GM23338 (cell line): ENCODE measurements around the gene NTNG2. TPM values are rescaled to one million over a fixed set of nuclear protein-coding genes. Genes with fewer than 3 reads are reported as not detected.

Experiments used
- ATAC-seq: fragments of 200-7000 bp; cut with Tn5 transposase; 3 replicates; pipeline ENCODE4 v1.9.1; 2020
- DNase-seq: peaks from one replicate; pipeline ENCODE4 v3.0.0-alpha.2; 2015; ENCODE audit warnings: low spot score
- H2AFZ ChIP-seq: fragments of 200-600 bp; sonication (generic); 2 replicates; pipeline ENCODE4 v1.8.0; 2016; ENCODE audit warnings: antibody characterized with exemption, mild to moderate bottlenecking, moderate library complexity
- H3F3A ChIP-seq: fragments of 200-600 bp; sonication (generic); replicated peaks from 2 replicates; pipeline ENCODE4 v1.8.0; 2017; ENCODE audit warnings: antibody characterized with exemption, mixed run types, low read depth
- H3K27ac ChIP-seq: fragments of 200-600 bp; sonication (generic); 2 replicates; pipeline ENCODE4 v1.6.1; 2016; ENCODE audit warnings: low read depth
- H3K27me3 ChIP-seq: fragments of 200-600 bp; sonication (generic); 2 replicates; pipeline ENCODE4 v1.8.0; 2016; ENCODE audit warnings: mild to moderate bottlenecking, mixed run types, moderate library complexity; ENCODE audit not compliant: insufficient read depth
- H3K36me3 ChIP-seq: fragments of 200-600 bp; sonication (generic); 2 replicates; pipeline ENCODE4 v1.8.0; 2016; ENCODE audit warnings: mild to moderate bottlenecking; ENCODE audit not compliant: insufficient read depth
- H3K4me1 ChIP-seq: fragments of 200-600 bp; sonication (generic); 2 replicates; pipeline ENCODE4 v1.8.0; 2016; ENCODE audit warnings: mild to moderate bottlenecking, moderate library complexity; ENCODE audit not compliant: insufficient read depth
- H3K4me2 ChIP-seq: fragments of 200-600 bp; sonication (generic); 2 replicates; pipeline ENCODE4 v1.7.1; 2017; ENCODE audit warnings: mixed run types
- H3K4me3 ChIP-seq: fragments of 200-600 bp; sonication (generic); 2 replicates; pipeline ENCODE4 v1.6.1; 2016; ENCODE audit warnings: mixed run types
- H3K79me2 ChIP-seq: fragments of 200-600 bp; sonication (generic); replicated peaks from 2 replicates; pipeline ENCODE4 v1.8.0; 2017; ENCODE audit warnings: mild to moderate bottlenecking; ENCODE audit not compliant: insufficient read depth
- H3K9me2 ChIP-seq: fragments of 200-600 bp; sonication (generic); 2 replicates; pipeline ENCODE4 v1.8.0; 2017; ENCODE audit not compliant: insufficient read depth
- H4K20me1 ChIP-seq: fragments of 200-600 bp; sonication (generic); replicated peaks from 2 replicates; pipeline ENCODE4 v1.8.0; 2017; ENCODE audit warnings: mild to moderate bottlenecking; ENCODE audit not compliant: insufficient read depth
- H3K27ac Mint-ChIP-seq: 2 replicates; pipeline ENCODE4 v1.8.0; 2020; ENCODE audit warnings: inconsistent platforms, mild to moderate bottlenecking, moderate library complexity, mixed read lengths
- H3K27me3 Mint-ChIP-seq: 3 replicates; pipeline ENCODE4 v1.8.0; 2022; ENCODE audit warnings: low read depth, mild to moderate bottlenecking, moderate library complexity, mixed read lengths, inconsistent platforms; ENCODE audit not compliant: insufficient read depth, poor library complexity
- H3K36me3 Mint-ChIP-seq: 3 replicates; pipeline ENCODE4 v1.8.0; 2021; ENCODE audit warnings: low read depth, mild to moderate bottlenecking, inconsistent platforms, moderate library complexity, mixed read lengths
- H3K4me1 Mint-ChIP-seq: 3 replicates; pipeline ENCODE4 v1.8.0; 2020; ENCODE audit warnings: mild to moderate bottlenecking, inconsistent platforms, mixed read lengths
- H3K4me3 Mint-ChIP-seq: 3 replicates; pipeline ENCODE4 v1.8.0; 2021; ENCODE audit warnings: moderate library complexity, mild to moderate bottlenecking, inconsistent platforms, mixed read lengths
- H3K9me3 Mint-ChIP-seq: 3 replicates; pipeline ENCODE4 v1.8.0; 2020; ENCODE audit warnings: moderate library complexity, mild to moderate bottlenecking, inconsistent platforms, mixed read lengths
- CREB1 ChIP-seq: fragments of 250-450 bp; sonication (Bioruptor Pico); IDR thresholded peaks from 2 replicates; pipeline ENCODE4 v1.5.0; 2020; ENCODE audit warnings: low read depth, mild to moderate bottlenecking, moderate library complexity
- CTCF ChIP-seq, 2 experiments: fragments of 200-600 bp in 1 of 2; sonication (generic) in 1 of 2; conservative IDR thresholded peaks; 2 replicates each; pipeline versions ENCODE4 v1.5.1 to v1.6.1; 2016 to 2017; ENCODE audit warnings: antibody characterized with exemption in 2 of 2, low read depth in 2 of 2, mild to moderate bottlenecking in 2 of 2, moderate library complexity in 1 of 2
- ETS1 ChIP-seq: IDR thresholded peaks from 2 replicates; pipeline ENCODE4 v1.6.1; 2016; ENCODE audit warnings: antibody characterized with exemption
- EZH2 ChIP-seq: fragments of 200-600 bp; sonication (generic); IDR thresholded peaks from one replicate; pipeline ENCODE4 v1.8.0; 2017; ENCODE audit warnings: antibody characterized with exemption, mild to moderate bottlenecking, low read depth; ENCODE audit not compliant: unreplicated experiment
- EZH2phosphoT487 ChIP-seq: fragments of 200-600 bp; sonication (generic); IDR thresholded peaks from one replicate; pipeline ENCODE4 v1.8.1; 2018; ENCODE audit warnings: antibody characterized with exemption; ENCODE audit not compliant: unreplicated experiment
- JUNB ChIP-seq: IDR thresholded peaks from one replicate; pipeline ENCODE4 v1.6.1; 2016; ENCODE audit warnings: antibody characterized with exemption; ENCODE audit not compliant: unreplicated experiment
- NANOG ChIP-seq: IDR thresholded peaks from 2 replicates; pipeline ENCODE4 v1.6.1; 2016; ENCODE audit warnings: antibody characterized with exemption, borderline replicate concordance
- POLR2AphosphoS5 ChIP-seq: IDR thresholded peaks from 2 replicates; pipeline ENCODE4 v1.6.1; 2016; ENCODE audit warnings: antibody characterized with exemption, low read depth
- REST ChIP-seq: IDR thresholded peaks from one replicate; pipeline ENCODE4 v1.6.1; 2018; ENCODE audit warnings: antibody characterized with exemption; ENCODE audit not compliant: unreplicated experiment
- STAT1 ChIP-seq: IDR thresholded peaks from one replicate; pipeline ENCODE4 v1.6.1; 2016; ENCODE audit warnings: antibody characterized with exemption; ENCODE audit not compliant: unreplicated experiment
- ZNF114 ChIP-seq: fragments of 250-450 bp; sonication (Bioruptor Pico); IDR thresholded peaks from 2 replicates; pipeline ENCODE4 v1.5.0; 2020; ENCODE audit warnings: mild to moderate bottlenecking, moderate library complexity
- ZNF331 ChIP-seq: fragments of 250-450 bp; sonication (Bioruptor Pico); IDR thresholded peaks from 2 replicates; pipeline ENCODE4 v1.5.0; 2020; ENCODE audit warnings: low read depth, mild to moderate bottlenecking, moderate library complexity
- ZNF462 ChIP-seq: fragments of 250-450 bp; sonication (Bioruptor Pico); IDR thresholded peaks from 2 replicates; pipeline ENCODE4 v1.5.0; 2020; ENCODE audit warnings: mild to moderate bottlenecking, moderate library complexity
- polyA plus RNA-seq: library from polyadenylated mRNA; unstranded; fragments of >200 nt; fragmentation: Nextera tagmentation; extraction: Ambion mirVana; gene quantifications from 2 replicates; pipeline ENCODE4 v1.2.1, GENCODE V29; 2016
- total RNA-seq: library from RNA; depleted of rRNA; stranded (reverse); fragments of >200 nt; shearing (Covaris generic); gene quantifications from 2 replicates; pipeline ENCODE4 v1.2.3, GENCODE V29; 2014

Gene NTNG2
- total and polyA plus RNA-seq, 2 experiments from 2014 or later, result 0.99 to 1.7 TPM

GRCh38 chr9:132211570-132211969 is 49.7 kb downstream of the NTNG2 start:
- Mint-ChIP-seq H3K4me1 (peaks cover 17% of the 10 kb centered on the region), H3K4me3 (no peak overlapping the region), H3K27me3 (peaks cover 10% of the 10 kb centered on the region), H3K27ac (no peak overlapping the region), H3K36me3 (no peaks in the 10 kb centered on the region), H3K9me3 (no peaks in the 10 kb centered on the region)
- peaks cover 5% of the 10 kb centered on the region; the same call in 1 of the 2 replicates for H3K4me1 ChIP-seq
- H3F3A ChIP-seq, result no peaks in the 10 kb centered on the region
- H3K27ac ChIP-seq, result no peak overlapping the region
- H3K4me3 ChIP-seq, result no peak overlapping the region
- H3K9me2 ChIP-seq, result no peaks in the 10 kb centered on the region
- no peaks in the 10 kb centered on the region for H4K20me1 ChIP-seq
- H3K27me3 ChIP-seq, result no peaks in the 10 kb centered on the region
- DNase-seq, result no peak
- no peaks in the 10 kb centered on the region for H3K36me3 ChIP-seq
- H3K79me2 ChIP-seq, result no peaks in the 10 kb centered on the region
- TF ChIP-seq ZNF331 (no peak), CTCF (conservative IDR thresholded peaks at IDR 0.05; ENCODE audit: low read depth in 2 of 2) (no peak), ETS1 (no peak), EZH2 (no peak), ZNF462 (no peak), EZH2phosphoT487 (no peak), POLR2AphosphoS5 (no peak), ZNF114 (CRISPR knock-in tag) (no peak), JUNB (no peak), STAT1 (no peak), CREB1 (CRISPR knock-in tag) (no peak), REST (no peak), NANOG (no peak)
- ATAC-seq, result no peak
- H3K4me2 ChIP-seq, result no peak overlapping the region
- no peak overlapping the region for H2AFZ ChIP-seq
